WTC11 (cell line): ENCODE data around the gene SMIM20. TPM values are rescaled to one million over a fixed set of nuclear protein-coding genes. Genes with fewer than 3 reads are reported as not detected.

Experiments
- ATAC-seq: fragments of 200-7000 bp; cut with Tn5 transposase; 2 replicates; pipeline ENCODE4 v1.10.0; 2021; ENCODE audit warnings: mild to moderate bottlenecking, moderate library complexity
- CTCF ChIA-PET: fragments of 300-600 bp; sonication (Branson Sonifier 250); formaldehyde crosslinking; loops from one replicate; lab custom pipeline; 2021; ENCODE audit warnings: antibody characterized with exemption; lab: Charles Lee
- POLR2A ChIA-PET: fragments of 350-600 bp; sonication (Branson Sonifier 250); formaldehyde crosslinking; loops from one replicate; lab custom pipeline; 2021; ENCODE audit warnings: antibody characterized with exemption; lab: Charles Lee
- DNase-seq: peaks from one replicate; pipeline ENCODE4 v3.0.0; 2021; ENCODE audit warnings: low spot score
- H3K27ac Mint-ChIP-seq: 2 replicates; pipeline ENCODE4 v1.8.0; 2021; ENCODE audit warnings: mixed read lengths
- H3K27me3 Mint-ChIP-seq: 2 replicates; pipeline ENCODE4 v1.8.0; 2021; ENCODE audit warnings: low read depth, mild to moderate bottlenecking, moderate library complexity, mixed read lengths
- H3K36me3 Mint-ChIP-seq: 2 replicates; pipeline ENCODE4 v1.8.0; 2021; ENCODE audit warnings: mixed read lengths
- H3K4me1 Mint-ChIP-seq: 2 replicates; pipeline ENCODE4 v1.8.0; 2022; ENCODE audit warnings: mixed read lengths
- H3K4me3 Mint-ChIP-seq: 2 replicates; pipeline ENCODE4 v1.8.0; 2021; ENCODE audit warnings: mild to moderate bottlenecking, moderate library complexity, mixed read lengths
- H3K9me3 Mint-ChIP-seq: 2 replicates; pipeline ENCODE4 v1.8.0; 2021; ENCODE audit warnings: mixed read lengths
- ATF1 ChIP-seq: sonication (generic); formaldehyde crosslinking; IDR thresholded peaks from 2 replicates; pipeline ENCODE4 v1.8.1; 2023; ENCODE audit warnings: mild to moderate bottlenecking, moderate library complexity, missing genetic modification reagents
- CREM ChIP-seq: sonication (generic); formaldehyde crosslinking; IDR thresholded peaks from 2 replicates; pipeline ENCODE4 v1.8.1; 2022; ENCODE audit warnings: mild to moderate bottlenecking, missing genetic modification reagents, moderate library complexity
- KAT7 ChIP-seq: sonication (generic); formaldehyde crosslinking; IDR thresholded peaks from 2 replicates; pipeline ENCODE4 v1.8.1; 2023; ENCODE audit warnings: missing genetic modification reagents, mild to moderate bottlenecking, borderline replicate concordance
- NR1H2 ChIP-seq: sonication (generic); formaldehyde crosslinking; IDR thresholded peaks from 2 replicates; pipeline ENCODE4 v1.9.0; 2021; ENCODE audit warnings: mild to moderate bottlenecking, moderate library complexity, missing genetic modification reagents
- PRRX2 ChIP-seq: fragments of 250-450 bp; sonication (Bioruptor Pico); IDR thresholded peaks from 2 replicates; pipeline ENCODE4 v1.8.0; 2021; ENCODE audit warnings: mild to moderate bottlenecking
- SMAD3 ChIP-seq: sonication (generic); formaldehyde crosslinking; IDR thresholded peaks from 2 replicates; pipeline ENCODE4 v1.8.0; 2022; ENCODE audit warnings: missing genetic modification reagents, mild to moderate bottlenecking, borderline replicate concordance
- TEAD4 ChIP-seq: sonication (generic); formaldehyde crosslinking; IDR thresholded peaks from 2 replicates; pipeline ENCODE4 v1.8.0; 2022; ENCODE audit warnings: mild to moderate bottlenecking, missing genetic modification reagents
- total RNA-seq: library from RNA; stranded (reverse); gene quantifications from 3 replicates; pipeline ENCODE4 v1.2.3, GENCODE V29; 2021
- TF ChIP-seq, protein P1 (sequence below): fragments of 250-450 bp; sonication (Bioruptor Pico); IDR thresholded peaks from 2 replicates; pipeline ENCODE4 v2.1.2; 2022; ENCODE audit warnings: mild to moderate bottlenecking, moderate library complexity
- TF ChIP-seq, protein P2 (sequence below): sonication (generic); formaldehyde crosslinking; IDR thresholded peaks from 2 replicates; pipeline ENCODE4 v1.8.0; 2022; ENCODE audit warnings: mild to moderate bottlenecking, missing genetic modification reagents
- TF ChIP-seq, protein P3 (sequence below): sonication (generic); formaldehyde crosslinking; IDR thresholded peaks from 2 replicates; pipeline ENCODE4 v1.8.1; 2022; ENCODE audit warnings: mild to moderate bottlenecking, missing genetic modification reagents, moderate library complexity, borderline replicate concordance
- TF ChIP-seq, protein P4 (sequence below): sonication (generic); formaldehyde crosslinking; IDR thresholded peaks from 2 replicates; pipeline ENCODE4 v1.8.1; 2023; ENCODE audit warnings: mild to moderate bottlenecking, missing genetic modification reagents, moderate library complexity
- TF ChIP-seq, protein P5 (sequence below): sonication (generic); formaldehyde crosslinking; IDR thresholded peaks from 2 replicates; pipeline ENCODE4 v1.8.1; 2023; ENCODE audit warnings: mild to moderate bottlenecking, missing genetic modification reagents, borderline replicate concordance

SMIM20 gene
- total RNA-seq, 1 experiment from 2014 or later, result 39.4 TPM

DNA sequence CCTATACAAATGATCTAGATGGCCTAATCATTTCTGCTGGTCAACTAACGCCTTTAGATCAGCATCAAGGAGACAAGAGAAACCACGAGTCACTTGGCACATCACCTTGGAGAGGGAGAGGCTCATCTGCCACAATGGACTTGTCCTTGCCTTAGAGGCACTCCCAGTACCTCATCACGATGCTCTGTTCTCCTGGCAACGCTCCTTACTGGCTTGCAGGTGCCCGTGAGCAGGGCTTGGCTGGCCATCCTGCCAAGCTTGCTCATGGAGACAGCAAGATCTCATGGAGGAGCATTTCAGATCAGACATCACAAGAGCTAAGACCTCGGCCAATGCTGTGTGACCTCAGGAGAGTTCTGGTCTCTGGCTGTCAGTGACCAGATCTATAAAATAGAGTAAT is 2.7 kb upstream of the SMIM20 start (continued):
- TF ChIP-seq, protein P1, sequence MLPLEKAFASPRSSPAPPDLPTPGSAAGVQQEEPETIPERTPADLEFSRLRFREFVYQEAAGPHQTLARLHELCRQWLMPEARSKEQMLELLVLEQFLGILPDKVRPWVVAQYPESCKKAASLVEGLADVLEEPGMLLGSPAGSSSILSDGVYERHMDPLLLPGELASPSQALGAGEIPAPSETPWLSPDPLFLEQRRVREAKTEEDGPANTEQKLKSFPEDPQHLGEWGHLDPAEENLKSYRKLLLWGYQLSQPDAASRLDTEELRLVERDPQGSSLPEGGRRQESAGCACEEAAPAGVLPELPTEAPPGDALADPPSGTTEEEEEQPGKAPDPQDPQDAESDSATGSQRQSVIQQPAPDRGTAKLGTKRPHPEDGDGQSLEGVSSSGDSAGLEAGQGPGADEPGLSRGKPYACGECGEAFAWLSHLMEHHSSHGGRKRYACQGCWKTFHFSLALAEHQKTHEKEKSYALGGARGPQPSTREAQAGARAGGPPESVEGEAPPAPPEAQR (CRISPR knock-in tag), result no peak
- TF ChIP-seq, protein P2, sequence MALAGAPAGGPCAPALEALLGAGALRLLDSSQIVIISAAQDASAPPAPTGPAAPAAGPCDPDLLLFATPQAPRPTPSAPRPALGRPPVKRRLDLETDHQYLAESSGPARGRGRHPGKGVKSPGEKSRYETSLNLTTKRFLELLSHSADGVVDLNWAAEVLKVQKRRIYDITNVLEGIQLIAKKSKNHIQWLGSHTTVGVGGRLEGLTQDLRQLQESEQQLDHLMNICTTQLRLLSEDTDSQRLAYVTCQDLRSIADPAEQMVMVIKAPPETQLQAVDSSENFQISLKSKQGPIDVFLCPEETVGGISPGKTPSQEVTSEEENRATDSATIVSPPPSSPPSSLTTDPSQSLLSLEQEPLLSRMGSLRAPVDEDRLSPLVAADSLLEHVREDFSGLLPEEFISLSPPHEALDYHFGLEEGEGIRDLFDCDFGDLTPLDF (CRISPR knock-in tag), result no peak
- TF ChIP-seq, protein P3, sequence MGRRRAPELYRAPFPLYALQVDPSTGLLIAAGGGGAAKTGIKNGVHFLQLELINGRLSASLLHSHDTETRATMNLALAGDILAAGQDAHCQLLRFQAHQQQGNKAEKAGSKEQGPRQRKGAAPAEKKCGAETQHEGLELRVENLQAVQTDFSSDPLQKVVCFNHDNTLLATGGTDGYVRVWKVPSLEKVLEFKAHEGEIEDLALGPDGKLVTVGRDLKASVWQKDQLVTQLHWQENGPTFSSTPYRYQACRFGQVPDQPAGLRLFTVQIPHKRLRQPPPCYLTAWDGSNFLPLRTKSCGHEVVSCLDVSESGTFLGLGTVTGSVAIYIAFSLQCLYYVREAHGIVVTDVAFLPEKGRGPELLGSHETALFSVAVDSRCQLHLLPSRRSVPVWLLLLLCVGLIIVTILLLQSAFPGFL (CRISPR knock-in tag), result no peak
- TF ChIP-seq, all 79 proteins: peak for 0

DNA sequence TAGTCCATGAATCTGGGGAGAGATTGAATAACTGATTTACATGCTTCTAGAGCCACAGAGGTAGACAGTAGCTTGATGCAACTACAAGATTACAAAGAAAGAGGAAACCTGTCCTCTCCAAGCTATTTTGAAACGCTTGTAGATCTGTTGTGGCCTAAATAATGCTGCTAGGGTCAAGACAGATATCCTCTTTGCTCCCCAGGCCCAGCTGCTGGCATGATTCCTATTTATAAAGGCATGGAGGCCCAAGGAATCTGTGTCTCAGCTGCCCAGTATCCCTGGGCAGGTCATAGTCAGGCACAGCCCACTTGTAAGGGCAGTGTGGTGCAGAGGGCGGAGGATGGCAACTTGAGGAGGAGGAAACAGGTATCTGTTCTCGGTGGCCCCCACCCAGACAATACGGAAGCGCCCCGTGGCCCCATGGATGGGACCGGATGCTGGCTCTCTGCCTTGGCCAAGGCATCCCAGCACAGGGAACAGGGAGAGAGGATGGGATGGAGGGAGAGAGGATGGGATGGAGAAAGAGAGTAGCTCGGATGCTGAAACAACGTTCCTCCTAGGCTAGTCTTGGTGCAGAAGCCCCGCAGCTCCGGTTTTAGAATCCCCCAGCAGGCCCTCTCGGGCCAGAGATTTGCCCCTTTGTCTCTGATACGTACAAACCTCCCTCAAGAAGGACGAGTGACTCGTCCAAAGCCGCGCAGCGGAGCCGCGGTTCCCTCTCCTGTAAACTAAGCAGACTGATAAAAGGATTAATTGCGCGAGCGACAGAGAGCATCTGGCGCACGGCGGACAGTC is 767 bp upstream of the SMIM20 start:
- CTCF ChIA-PET, result interaction anchor here (0.9 to 2.3 kb wide), 8 partner anchors 13 to 121 kb away, joined by 3 to 11 read pairs (median 4); no protein-coding TSS in a partner anchor

DNA sequence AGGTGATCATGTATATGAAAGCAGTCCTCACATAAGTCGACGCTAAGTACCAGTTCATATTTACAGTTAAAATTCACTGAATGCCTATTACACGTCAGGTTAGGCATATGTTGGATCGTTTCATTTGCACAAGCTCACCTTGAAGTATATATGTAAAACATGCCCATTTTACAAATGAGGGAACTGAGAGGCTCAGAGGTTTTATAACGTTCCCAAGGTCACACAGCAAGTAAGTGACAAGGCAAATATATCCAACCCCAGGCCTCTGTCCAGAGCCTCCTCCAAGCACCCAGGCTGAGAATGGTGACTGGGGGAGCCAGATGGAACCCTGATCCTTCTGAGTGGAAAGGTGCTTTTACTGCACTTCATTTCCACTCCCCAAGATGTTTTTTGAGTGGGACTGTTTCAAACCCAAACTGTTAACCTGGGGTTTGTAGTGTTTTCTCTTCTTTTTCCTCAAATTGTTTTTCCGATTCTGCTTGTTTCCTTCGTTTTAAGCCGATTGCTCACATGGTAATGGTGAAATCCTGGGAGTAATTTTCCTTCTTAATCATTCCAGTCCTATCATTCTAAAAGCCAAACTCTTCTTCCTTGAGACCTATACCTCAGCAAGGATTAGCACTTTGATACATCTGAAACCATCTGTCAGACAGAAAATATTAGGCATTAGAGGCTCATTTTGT is 791 bp downstream of the SMIM20 start:
- TF ChIP-seq KAT7 (CRISPR knock-in tag) (0 out of 2 replicates have a peak, but pooled peaks have one; percentile 26), TEAD4 (no peak), PRRX2 (CRISPR knock-in tag) (0 out of 2 replicates have a peak, but pooled peaks have one; percentile 1), ATF1 (CRISPR knock-in tag) (no peak)
- TF ChIP-seq, protein P4, sequence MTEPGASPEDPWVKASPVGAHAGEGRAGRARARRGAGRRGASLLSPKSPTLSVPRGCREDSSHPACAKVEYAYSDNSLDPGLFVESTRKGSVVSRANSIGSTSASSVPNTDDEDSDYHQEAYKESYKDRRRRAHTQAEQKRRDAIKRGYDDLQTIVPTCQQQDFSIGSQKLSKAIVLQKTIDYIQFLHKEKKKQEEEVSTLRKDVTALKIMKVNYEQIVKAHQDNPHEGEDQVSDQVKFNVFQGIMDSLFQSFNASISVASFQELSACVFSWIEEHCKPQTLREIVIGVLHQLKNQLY, result no peak; the same call in 1 of the 2 replicates
- Mint-ChIP-seq H3K9me3 (no peaks in the 10 kb centered on the region), H3K4me1 (peaks cover 22% of the 10 kb centered on the region), H3K4me3 (peak overlapping the region; percentile 98), H3K27ac (peak overlapping the region; percentile 99), H3K36me3 (no peaks in the 10 kb centered on the region; the same call in 1 of the 2 replicates), H3K27me3 (peaks cover 30% of the 10 kb centered on the region)
- DNase-seq (no peak), ATAC-seq (no peak)
- POLR2A ChIA-PET, result interaction anchor here (1.2 to 1.5 kb wide), 2 partner anchors 53 to 86 kb away, joined by 3 to 4 read pairs; no protein-coding TSS in a partner anchor
- CTCF ChIA-PET, result interaction anchor here (1.0 to 2.3 kb wide), 5 partner anchors 13 to 79 kb away, joined by 3 to 11 read pairs (median 4); no protein-coding TSS in a partner anchor

More for the DNA sequence above, 767 bp upstream of the SMIM20 start:
- Mint-ChIP-seq H3K4me1 (peaks cover 23% of the 10 kb centered on the region), H3K4me3 (peak overlapping the region; percentile 98), H3K36me3 (peaks cover 6% of the 10 kb centered on the region), H3K27me3 (peaks cover 38% of the 10 kb centered on the region), H3K9me3 (peaks cover 11% of the 10 kb centered on the region), H3K27ac (peak overlapping the region; percentile 96; the same call in 1 of the 2 replicates)
- DNase-seq (no peak), ATAC-seq (peak; percentile 10)
- TF ChIP-seq NR1H2 (CRISPR knock-in tag), result no peak
- TF ChIP-seq CREM (CRISPR knock-in tag), result no peak
- TF ChIP-seq, protein P5, sequence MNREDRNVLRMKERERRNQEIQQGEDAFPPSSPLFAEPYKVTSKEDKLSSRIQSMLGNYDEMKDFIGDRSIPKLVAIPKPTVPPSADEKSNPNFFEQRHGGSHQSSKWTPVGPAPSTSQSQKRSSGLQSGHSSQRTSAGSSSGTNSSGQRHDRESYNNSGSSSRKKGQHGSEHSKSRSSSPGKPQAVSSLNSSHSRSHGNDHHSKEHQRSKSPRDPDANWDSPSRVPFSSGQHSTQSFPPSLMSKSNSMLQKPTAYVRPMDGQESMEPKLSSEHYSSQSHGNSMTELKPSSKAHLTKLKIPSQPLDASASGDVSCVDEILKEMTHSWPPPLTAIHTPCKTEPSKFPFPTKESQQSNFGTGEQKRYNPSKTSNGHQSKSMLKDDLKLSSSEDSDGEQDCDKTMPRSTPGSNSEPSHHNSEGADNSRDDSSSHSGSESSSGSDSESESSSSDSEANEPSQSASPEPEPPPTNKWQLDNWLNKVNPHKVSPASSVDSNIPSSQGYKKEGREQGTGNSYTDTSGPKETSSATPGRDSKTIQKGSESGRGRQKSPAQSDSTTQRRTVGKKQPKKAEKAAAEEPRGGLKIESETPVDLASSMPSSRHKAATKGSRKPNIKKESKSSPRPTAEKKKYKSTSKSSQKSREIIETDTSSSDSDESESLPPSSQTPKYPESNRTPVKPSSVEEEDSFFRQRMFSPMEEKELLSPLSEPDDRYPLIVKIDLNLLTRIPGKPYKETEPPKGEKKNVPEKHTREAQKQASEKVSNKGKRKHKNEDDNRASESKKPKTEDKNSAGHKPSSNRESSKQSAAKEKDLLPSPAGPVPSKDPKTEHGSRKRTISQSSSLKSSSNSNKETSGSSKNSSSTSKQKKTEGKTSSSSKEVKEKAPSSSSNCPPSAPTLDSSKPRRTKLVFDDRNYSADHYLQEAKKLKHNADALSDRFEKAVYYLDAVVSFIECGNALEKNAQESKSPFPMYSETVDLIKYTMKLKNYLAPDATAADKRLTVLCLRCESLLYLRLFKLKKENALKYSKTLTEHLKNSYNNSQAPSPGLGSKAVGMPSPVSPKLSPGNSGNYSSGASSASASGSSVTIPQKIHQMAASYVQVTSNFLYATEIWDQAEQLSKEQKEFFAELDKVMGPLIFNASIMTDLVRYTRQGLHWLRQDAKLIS (CRISPR knock-in tag), result no peak
- TF ChIP-seq SMAD3 (CRISPR knock-in tag), result no peak
- POLR2A ChIA-PET, result interaction anchor here (0.9 to 1.5 kb wide), 5 partner anchors 13 to 87 kb away, joined by 3 to 4 read pairs (median 3); no protein-coding TSS in a partner anchor
